IMR-90 (cell line): Measurements from ENCODE around the gene SMIM5. TPM values are rescaled to one million over a fixed set of nuclear protein-coding genes. Genes with fewer than 3 reads are reported as not detected.

Experiments
- ATAC-seq: fragments of 200-7000 bp; cut with Tn5 transposase; 2 replicates; pipeline ENCODE4 v1.9.1; 2020; ENCODE audit warnings: low read depth, mild to moderate bottlenecking, moderate library complexity
- BruUV-seq: library from RNA; stranded (reverse); fragments of 400-500 nt; replicated peaks from 2 replicates; lab custom pipeline; 2021; lab: Mats Ljungman, UMichigan
- CTCF ChIA-PET: fragments of 300-600 bp; formaldehyde crosslinking; extraction: SDS; loops from one replicate; lab custom pipeline; 2021; ENCODE audit warnings: antibody characterized with exemption; lab: Yijun Ruan, JAX
- POLR2A ChIA-PET: fragments of 300-600 bp; sonication (Branson Sonifier 250); formaldehyde crosslinking; loops from one replicate; lab custom pipeline; 2022; ENCODE audit warnings: antibody characterized with exemption; ENCODE audit not compliant: unreplicated experiment; lab: Charles Lee
- DNase-seq: peaks from one replicate; pipeline ENCODE4 v3.0.0; 2013
- H2AFZ ChIP-seq: replicated peaks from 2 replicates; pipeline ENCODE3; 2013; ENCODE audit warnings: low read length, mild to moderate bottlenecking; ENCODE audit not compliant: poor library complexity
- H2AK5ac ChIP-seq: 2 replicates; pipeline ENCODE4 v1.6.1; 2013; ENCODE audit warnings: low read depth, low read length, inconsistent platforms
- H2AK9ac ChIP-seq: replicated peaks from 2 replicates; pipeline ENCODE3; 2013; ENCODE audit warnings: mild to moderate bottlenecking, low read depth, low read length, moderate library complexity; ENCODE audit not compliant: poor library complexity
- H2BK120ac ChIP-seq: 2 replicates; pipeline ENCODE4 v1.6.1; 2013; ENCODE audit warnings: low read depth, low read length, inconsistent platforms
- H2BK15ac ChIP-seq: 3 replicates; pipeline ENCODE4 v1.6.1; 2013; ENCODE audit warnings: low read depth, low read length, inconsistent platforms
- H2BK20ac ChIP-seq: 2 replicates; pipeline ENCODE4 v1.6.1; 2013; ENCODE audit warnings: low read depth, mild to moderate bottlenecking, inconsistent platforms, low read length, moderate library complexity
- H2BK5ac ChIP-seq: 2 replicates; pipeline ENCODE4 v1.6.1; 2013; ENCODE audit warnings: mild to moderate bottlenecking, low read depth, low read length, inconsistent platforms; ENCODE audit not compliant: poor library complexity, severe bottlenecking
- H3K14ac ChIP-seq: replicated peaks from 2 replicates; pipeline ENCODE4 v1.6.1; 2013; ENCODE audit warnings: low read depth, low read length, inconsistent platforms
- H3K18ac ChIP-seq: 2 replicates; pipeline ENCODE4 v1.6.1; 2013; ENCODE audit warnings: low read depth, low read length, control low read depth
- H3K23ac ChIP-seq: 2 replicates; pipeline ENCODE4 v1.6.1; 2013; ENCODE audit warnings: low read depth, low read length, inconsistent platforms
- H3K27ac ChIP-seq: 2 replicates; pipeline ENCODE4 v1.5.1; 2013; ENCODE audit warnings: mild to moderate bottlenecking, control low read depth, low read length; ENCODE audit not compliant: insufficient read depth
- H3K27me3 ChIP-seq: 2 replicates; pipeline ENCODE4 v1.6.1; 2013; ENCODE audit warnings: low read length; ENCODE audit not compliant: control insufficient read depth, insufficient read depth
- H3K36me3 ChIP-seq: 2 replicates; pipeline ENCODE4 v1.6.1; 2013; ENCODE audit warnings: low read length, mixed read lengths; ENCODE audit not compliant: control insufficient read depth, insufficient read depth
- H3K4ac ChIP-seq: 2 replicates; pipeline ENCODE4 v1.6.1; 2013; ENCODE audit warnings: low read depth, low read length, inconsistent platforms
- H3K4me1 ChIP-seq: 2 replicates; pipeline ENCODE4 v1.6.1; 2013; ENCODE audit warnings: low read length, mixed read lengths; ENCODE audit not compliant: control insufficient read depth, insufficient read depth
- H3K4me2 ChIP-seq: 2 replicates; pipeline ENCODE4 v1.6.1; 2013; ENCODE audit warnings: low read depth, mild to moderate bottlenecking, control low read depth, low read length, moderate library complexity
- H3K4me3 ChIP-seq: 2 replicates; pipeline ENCODE4 v1.5.1; 2013; ENCODE audit warnings: low read depth, mild to moderate bottlenecking, control low read depth, low read length, moderate library complexity; ENCODE audit not compliant: insufficient read depth
- H3K56ac ChIP-seq: 2 replicates; pipeline ENCODE4 v1.6.1; 2013; ENCODE audit warnings: low read length, inconsistent platforms; ENCODE audit not compliant: insufficient read depth; ENCODE audit errors: extremely low read depth
- H3K79me1 ChIP-seq, 2 experiments: 2 replicates each; pipeline ENCODE4 v1.6.1; 2013; ENCODE audit warnings: low read length in 2 of 2, inconsistent platforms in 1 of 2, low read depth in 1 of 2
- H3K9ac ChIP-seq: 2 replicates; pipeline ENCODE4 v1.6.1; 2013; ENCODE audit warnings: low read depth, low read length, control low read depth
- H3K9me1 ChIP-seq: 2 replicates; pipeline ENCODE4 v1.6.1; 2013; ENCODE audit warnings: low read length, inconsistent platforms; ENCODE audit not compliant: insufficient read depth
- H3K9me3 ChIP-seq: 2 replicates; pipeline ENCODE4 v1.6.1; 2013; ENCODE audit warnings: low read length; ENCODE audit not compliant: control insufficient read depth, insufficient read depth
- H4K20me1 ChIP-seq: 2 replicates; pipeline ENCODE4 v1.6.1; 2013; ENCODE audit warnings: low read length, inconsistent platforms; ENCODE audit not compliant: insufficient read depth
- H4K5ac ChIP-seq: 2 replicates; pipeline ENCODE4 v1.6.1; 2013; ENCODE audit warnings: mild to moderate bottlenecking, low read depth, low read length, control low read depth
- H4K8ac ChIP-seq, 2 experiments: 2 replicates each; pipeline ENCODE4 v1.6.1; 2013; ENCODE audit warnings: low read depth in 2 of 2, low read length in 2 of 2, control low read depth in 1 of 2, inconsistent platforms in 1 of 2
- H4K91ac ChIP-seq: 2 replicates; pipeline ENCODE4 v1.6.1; 2013; ENCODE audit warnings: low read depth, low read length, inconsistent platforms; ENCODE audit not compliant: insufficient read depth
- CHD1 ChIP-seq: IDR thresholded peaks from 2 replicates; pipeline ENCODE4 v1.6.1; 2012; ENCODE audit warnings: low read depth, low read length, improper control_type of control experiment
- MAFK ChIP-seq: IDR thresholded peaks from 2 replicates; pipeline ENCODE4 v1.6.1; 2012; ENCODE audit warnings: low read depth, low read length, improper control_type of control experiment
- WGBS, 2 experiments: methylation state at CpG; one replicate each; pipeline versions ENCODE4 v1.1.5 to v1.1.7; 2013; ENCODE audit warnings: missing lambda C conversion rate in 2 of 2; ENCODE audit not compliant: insufficient read length in 1 of 2; ENCODE audit errors: extremely low coverage in 2 of 2; 5-methylcytosine and 5-hydroxymethylcytosine counted together
- dilution Hi-C: fragments of 300-500 bp; cut with HindIII; formaldehyde crosslinking; loops from one replicate; pipeline ENCODE4 v1.14.3; 2018; ENCODE audit warnings: low sequenced_read_pairs; ENCODE audit not compliant: unreplicated experiment
- in situ Hi-C: fragments of 300-500 bp; cut with MboI; formaldehyde crosslinking; loops from 3 replicates; pipeline ENCODE4 v1.14.3; 2019; ENCODE audit warnings: low sequenced_read_pairs, inconsistent platforms, mixed read lengths
- intact Hi-C: fragments of 100-400 bp; cut with micrococcal nuclease; formaldehyde crosslinking; loops from 2 replicates; pipeline ENCODE4 v1.10.0; 2022
- polyA plus RNA-seq, 3 experiments: library from polyadenylated mRNA; depleted of rRNA; stranded (reverse); fragments of >200 nt; gene quantifications; 2 replicates each; pipeline ENCODE4 v1.2.3, GENCODE V29; 2012; ENCODE audit warnings: low replicate concordance in 1 of 3
- total RNA-seq: library from RNA; depleted of rRNA; stranded (reverse); fragments of >200 nt; gene quantifications from 2 replicates; pipeline ENCODE4 v1.2.3, GENCODE V29; 2012

Gene SMIM5
- total and polyA plus RNA-seq, 2 of the 4 experiments (the other 2 are of a cell fraction): not detected

GRCh38 chr17:75637143-75637538 lies 3.9 kb downstream of the SMIM5 start:
- H3K27ac ChIP-seq: no peak overlapping the region
- POLR2A ChIA-PET: no interaction called here
- no peak overlapping the region for H3K14ac ChIP-seq
- H3K4me2 ChIP-seq: no peak overlapping the region
- H2AFZ ChIP-seq: peak overlapping the region; percentile 0
- H3K18ac ChIP-seq: no peak overlapping the region
- peaks cover 9% of the 10 kb centered on the region; the same call in 1 of the 2 replicates for H3K36me3 ChIP-seq
- BruUV-seq: no TSS peak
- H4K91ac ChIP-seq: no peak overlapping the region
- H3K4me3 ChIP-seq: no peak overlapping the region
- H3K79me1 ChIP-seq: 0 out of 4 replicates have a peak, but pooled peaks cover 0 to 3% of the 10 kb centered on the region in 2 experiments
- H3K9me1 ChIP-seq: no peaks in the 10 kb centered on the region
- no peak overlapping the region for H4K8ac ChIP-seq
- H2BK20ac ChIP-seq: no peak overlapping the region
- no peak overlapping the region for H3K56ac ChIP-seq
- CTCF ChIA-PET: interaction anchor here (1.6 kb wide), 1 partner anchor 113 kb away, joined by 4 read pairs; no protein-coding TSS in a partner anchor
- no peak overlapping the region for H2BK5ac ChIP-seq
- H2BK15ac ChIP-seq: no peak overlapping the region
- peaks cover 9% of the 10 kb centered on the region for H4K20me1 ChIP-seq
- intact Hi-C loops: no loop called here
- dilution Hi-C loops: no loop called here
- H2BK120ac ChIP-seq: no peak overlapping the region
- no peak for TF ChIP-seq CHD1
- no peak for TF ChIP-seq MAFK
- 85% methylated on average over 8 of the region's 13 CpGs; no CpG with 5 or more reads in 1 of the 2 experiments for WGBS, 2 experiments
- no peak overlapping the region for H4K5ac ChIP-seq
- no peaks in the 10 kb centered on the region for H3K9me3 ChIP-seq
- no peak for ATAC-seq
- DNase-seq: no peak
- H3K27me3 ChIP-seq: no peaks in the 10 kb centered on the region
- in situ Hi-C loops: no loop called here
- H2AK9ac ChIP-seq: no peak overlapping the region
- no peak overlapping the region for H2AK5ac ChIP-seq
- H3K4ac ChIP-seq: no peak overlapping the region
- H3K23ac ChIP-seq: no peak overlapping the region
- no peak overlapping the region for H3K9ac ChIP-seq
- peaks cover 15% of the 10 kb centered on the region for H3K4me1 ChIP-seq
